Measurements from ENCODE around the gene LRRC15. TPM values are rescaled to one million over a fixed set of nuclear protein-coding genes. Genes with fewer than 3 reads are reported as not detected.

LRRC15 gene
- total and polyA plus RNA-seq, 2 experiments from 2014 or later = 0.05 to 0.14 TPM

- ATAC-seq (no peak), DNase-seq (ENCODE audit: low spot score) (no peak)
- no peaks in the 10 kb centered on the region for H3K79me2 ChIP-seq (replicated peaks; ENCODE audit: insufficient read depth)
- Mint-ChIP-seq H3K9me3 (peaks cover 10% of the 10 kb centered on the region; the same call in 2 of the 3 replicates), H3K4me1 (peaks cover 21% of the 10 kb centered on the region), H3K4me3 (no peak overlapping the region), H3K27ac (no peak overlapping the region), H3K36me3 (ENCODE audit: low read depth) (no peaks in the 10 kb centered on the region), H3K27me3 (ENCODE audit: insufficient read depth, low read depth, poor library complexity) (peaks cover 38% of the 10 kb centered on the region)
- no peak overlapping the region for H3K27ac ChIP-seq (ENCODE audit: low read depth)
- peaks cover 48% of the 10 kb centered on the region for H3K27me3 ChIP-seq (ENCODE audit: insufficient read depth)
- H3K4me2 ChIP-seq = no peak overlapping the region
- TF ChIP-seq NANOG (IDR thresholded peaks at IDR 0.05; ENCODE audit: borderline replicate concordance) (no peak), ZNF114 (CRISPR knock-in tag; IDR thresholded peaks at IDR 0.05) (no peak), CREB1 (CRISPR knock-in tag; IDR thresholded peaks at IDR 0.05; ENCODE audit: low read depth) (no peak)
- H3K9me2 ChIP-seq (ENCODE audit: insufficient read depth) = no peaks in the 10 kb centered on the region
- H4K20me1 ChIP-seq (replicated peaks; ENCODE audit: insufficient read depth) = no peaks in the 10 kb centered on the region
- H3K4me3 ChIP-seq = no peak overlapping the region
- H3K4me1 ChIP-seq (ENCODE audit: insufficient read depth) = peaks cover 21% of the 10 kb centered on the region
- H2AFZ ChIP-seq = no peak overlapping the region
- H3K36me3 ChIP-seq (ENCODE audit: insufficient read depth) = no peaks in the 10 kb centered on the region; the same call in 1 of the 2 replicates
- peaks cover 7% of the 10 kb centered on the region; the same call in 1 of the 2 replicates for H3F3A ChIP-seq (replicated peaks; ENCODE audit: low read depth)
Measured at GRCh38 chr3:194395212-194395611, 25.7 kb upstream of the LRRC15 start.

GRCh38 chr3:194392576-194392975 lies 23.0 kb upstream of the LRRC15 start:
- peaks cover 10% of the 10 kb centered on the region; the same call in 2 of the 3 replicates for H3K9me3 Mint-ChIP-seq
- Histone ChIP-seq H3K36me3 (ENCODE audit: insufficient read depth) (no peaks in the 10 kb centered on the region; the same call in 1 of the 2 replicates), H3K79me2 (replicated peaks; ENCODE audit: insufficient read depth) (no peaks in the 10 kb centered on the region), H3F3A (replicated peaks; ENCODE audit: low read depth) (peaks cover 7% of the 10 kb centered on the region; the same call in 1 of the 2 replicates), H3K4me1 (ENCODE audit: insufficient read depth) (peaks cover 11% of the 10 kb centered on the region), H2AFZ (no peak overlapping the region), H3K27me3 (ENCODE audit: insufficient read depth) (peaks cover 23% of the 10 kb centered on the region), H4K20me1 (replicated peaks; ENCODE audit: insufficient read depth) (no peaks in the 10 kb centered on the region), H3K27ac (ENCODE audit: low read depth) (no peak overlapping the region), H3K4me2 (no peak overlapping the region), H3K9me2 (ENCODE audit: insufficient read depth) (no peaks in the 10 kb centered on the region), H3K4me3 (no peak overlapping the region)
- H3K36me3 Mint-ChIP-seq (ENCODE audit: low read depth) = no peaks in the 10 kb centered on the region
- ATAC-seq = no peak
- H3K4me3 Mint-ChIP-seq = no peak overlapping the region
- H3K27ac Mint-ChIP-seq = no peak overlapping the region
- DNase-seq (ENCODE audit: low spot score) = no peak
- H3K4me1 Mint-ChIP-seq = peaks cover 16% of the 10 kb centered on the region
- H3K27me3 Mint-ChIP-seq (ENCODE audit: insufficient read depth, low read depth, poor library complexity) = peaks cover 27% of the 10 kb centered on the region
- TF ChIP-seq STAT1 (IDR thresholded peaks at IDR 0.05; ENCODE audit: unreplicated experiment) = no peak
- no peak for TF ChIP-seq JUNB (IDR thresholded peaks at IDR 0.05; ENCODE audit: unreplicated experiment)
- TF ChIP-seq NANOG (IDR thresholded peaks at IDR 0.05; ENCODE audit: borderline replicate concordance) = no peak
- no peak for TF ChIP-seq ZNF462 (CRISPR knock-in tag; IDR thresholded peaks at IDR 0.05)
- TF ChIP-seq POLR2AphosphoS5 (IDR thresholded peaks at IDR 0.05; ENCODE audit: low read depth) = no peak
- TF ChIP-seq EZH2 (IDR thresholded peaks at IDR 0.05; ENCODE audit: low read depth, unreplicated experiment) = no peak
- no peak for TF ChIP-seq ZNF331 (CRISPR knock-in tag; IDR thresholded peaks at IDR 0.05; ENCODE audit: low read depth)
- TF ChIP-seq EZH2phosphoT487 (IDR thresholded peaks at IDR 0.05; ENCODE audit: unreplicated experiment) = no peak
- TF ChIP-seq ETS1 (IDR thresholded peaks at IDR 0.05) = no peak
- TF ChIP-seq CREB1 (CRISPR knock-in tag; IDR thresholded peaks at IDR 0.05; ENCODE audit: low read depth) = no peak
- no peak for TF ChIP-seq ZNF114 (CRISPR knock-in tag; IDR thresholded peaks at IDR 0.05)
- TF ChIP-seq REST (IDR thresholded peaks at IDR 0.05; ENCODE audit: unreplicated experiment) = no peak
